Measurements from ENCODE around the gene SNX5. TPM values are rescaled to one million over a fixed set of nuclear protein-coding genes. Genes with fewer than 3 reads are reported as not detected.
"Not testable (repeated sequence)": the region's sequence is repeated elsewhere in the genome, so short reads cannot be mapped to it uniquely, and the experiment has no call there.

SNX5 gene
- total RNA-seq, 1 donor from 2014 or later, result 238 TPM

- peaks cover 63% of the 10 kb centered on the region for H3K36me3 Mint-ChIP-seq (ENCODE audit: low read depth)
- DNase-seq (ENCODE audit: low spot score), result no peak
- intact Hi-C loops (cut with micrococcal nuclease), result loop anchor here (10.0 kb wide), 1 partner anchor 429 kb away; the partner anchor contains the start of gene BFSP1
Observed at GRCh38 chr20:17963114-17963897, 5.3 kb downstream of the SNX5 start.

GRCh38 chr20:17961587-17961940, 7.0 kb downstream of the SNX5 start:
- no peaks in the 10 kb centered on the region for H3K27me3 Mint-ChIP-seq (ENCODE audit: insufficient read depth)
- no peaks in the 10 kb centered on the region for H3K9me3 Mint-ChIP-seq
- H3K27ac Mint-ChIP-seq, result peak overlapping the region; percentile 89
- H3K4me3 Mint-ChIP-seq, result peak overlapping the region; percentile 51
- H3K36me3 Mint-ChIP-seq (ENCODE audit: low read depth), result peaks cover 55% of the 10 kb centered on the region
- peaks cover 77% of the 10 kb centered on the region for H3K4me1 Mint-ChIP-seq (ENCODE audit: low read depth)
- intact Hi-C loops (cut with micrococcal nuclease), result loop anchor here (1.0 to 10.0 kb wide), 2 partner anchors 8 to 427 kb away; partner anchors contain the start of genes BFSP1 and MGME1
- no peak for DNase-seq (ENCODE audit: low spot score)

More at GRCh38 chr20:17963114-17963897, 5.3 kb downstream of the SNX5 start:
- Mint-ChIP-seq H3K27ac (peak overlapping the region; percentile 90), H3K9me3 (no peaks in the 10 kb centered on the region), H3K27me3 (ENCODE audit: insufficient read depth) (no peaks in the 10 kb centered on the region), H3K4me3 (peak overlapping the region; percentile 99), H3K4me1 (ENCODE audit: low read depth) (peaks cover 69% of the 10 kb centered on the region)

- no peaks in the 10 kb centered on the region for H3K9me3 Mint-ChIP-seq
- H3K27ac Mint-ChIP-seq, result peak overlapping the region; percentile 89
- intact Hi-C loops (cut with micrococcal nuclease), result loop anchor here (1.0 to 10.0 kb wide), 2 partner anchors 8 to 426 kb away; partner anchors contain the start of genes BFSP1 and MGME1
- peaks cover 80% of the 10 kb centered on the region for H3K4me1 Mint-ChIP-seq (ENCODE audit: low read depth)
- H3K36me3 Mint-ChIP-seq (ENCODE audit: low read depth), result peaks cover 52% of the 10 kb centered on the region
- H3K4me3 Mint-ChIP-seq, result peak overlapping the region; percentile 51
- H3K27me3 Mint-ChIP-seq (ENCODE audit: insufficient read depth), result no peaks in the 10 kb centered on the region
- DNase-seq (ENCODE audit: low spot score), result no peak
Observed at GRCh38 chr20:17960927-17961586, 7.5 kb downstream of the SNX5 start.

GRCh38 chr20:17960400-17960885, 8.2 kb downstream of the SNX5 start:
- DNase-seq (ENCODE audit: low spot score), result not testable (repeated sequence)
- intact Hi-C loops (cut with micrococcal nuclease), result loop anchor here (10.0 kb wide), 1 partner anchor 426 kb away; the partner anchor contains the start of gene BFSP1

DNA sequence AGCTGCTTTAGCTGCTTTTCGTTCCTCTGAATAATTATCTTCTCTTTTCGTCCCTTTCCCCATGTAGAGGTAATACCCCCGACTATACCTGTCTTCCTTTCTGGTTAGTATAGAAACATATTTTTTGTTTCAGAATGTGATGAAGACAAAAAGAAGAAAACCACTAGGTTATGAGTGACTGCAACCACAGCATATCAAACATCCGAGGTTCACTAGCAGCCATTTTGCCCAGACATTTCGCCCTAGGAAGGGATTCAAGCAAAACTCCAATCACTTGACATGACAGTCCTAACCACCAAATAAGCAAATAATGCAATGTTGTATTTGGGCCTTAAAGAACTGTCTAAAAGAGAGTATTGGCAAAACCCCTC, 9.4 kb downstream of the SNX5 start:
- no peaks in the 10 kb centered on the region for H3K9me3 Mint-ChIP-seq
- no peaks in the 10 kb centered on the region for H3K27me3 Mint-ChIP-seq (ENCODE audit: insufficient read depth)
- peaks cover 57% of the 10 kb centered on the region for H3K36me3 Mint-ChIP-seq (ENCODE audit: low read depth)
- intact Hi-C loops (cut with micrococcal nuclease), result loop anchor here (2.0 kb wide), 1 partner anchor 62 kb away; no protein-coding TSS in a partner anchor
- peak overlapping the region; percentile 45 for H3K4me3 Mint-ChIP-seq
- peak overlapping the region; percentile 72 for H3K27ac Mint-ChIP-seq
- H3K4me1 Mint-ChIP-seq (ENCODE audit: low read depth), result peaks cover 82% of the 10 kb centered on the region
- no peak for DNase-seq (ENCODE audit: low spot score)

More at GRCh38 chr20:17960400-17960885, 8.2 kb downstream of the SNX5 start:
- Mint-ChIP-seq H3K4me1 (ENCODE audit: low read depth) (peaks cover 80% of the 10 kb centered on the region), H3K36me3 (ENCODE audit: low read depth) (peaks cover 53% of the 10 kb centered on the region), H3K27ac (peak overlapping the region; percentile 21), H3K4me3 (peak overlapping the region; percentile 45)
- not testable (repeated sequence) for H3K9me3 Mint-ChIP-seq; H3K27me3 Mint-ChIP-seq (ENCODE audit: insufficient read depth)

GRCh38 chr20:17958373-17959256, 10.0 kb downstream of the SNX5 start:
- no peak for DNase-seq (ENCODE audit: low spot score)
- Mint-ChIP-seq H3K27me3 (ENCODE audit: insufficient read depth) (no peaks in the 10 kb centered on the region), H3K36me3 (ENCODE audit: low read depth) (peaks cover 57% of the 10 kb centered on the region), H3K4me1 (ENCODE audit: low read depth) (peaks cover 82% of the 10 kb centered on the region), H3K4me3 (peak overlapping the region; percentile 13), H3K9me3 (no peaks in the 10 kb centered on the region), H3K27ac (peak overlapping the region; percentile 1)
- intact Hi-C loops (cut with micrococcal nuclease), result loop anchor here (2.0 kb wide), 1 partner anchor 62 kb away; no protein-coding TSS in a partner anchor

- Mint-ChIP-seq H3K27me3 (ENCODE audit: insufficient read depth) (no peaks in the 10 kb centered on the region), H3K9me3 (no peaks in the 10 kb centered on the region), H3K36me3 (ENCODE audit: low read depth) (peaks cover 59% of the 10 kb centered on the region), H3K27ac (peak overlapping the region; percentile 82), H3K4me3 (peak overlapping the region; percentile 26), H3K4me1 (ENCODE audit: low read depth) (peaks cover 82% of the 10 kb centered on the region)
- DNase-seq (ENCODE audit: low spot score), result no peak
- intact Hi-C loops (cut with micrococcal nuclease), result loop anchor here (2.0 kb wide), 1 partner anchor 61 kb away; no protein-coding TSS in a partner anchor
Observed at GRCh38 chr20:17957505-17958363, 10.9 kb downstream of the SNX5 start.

DNA sequence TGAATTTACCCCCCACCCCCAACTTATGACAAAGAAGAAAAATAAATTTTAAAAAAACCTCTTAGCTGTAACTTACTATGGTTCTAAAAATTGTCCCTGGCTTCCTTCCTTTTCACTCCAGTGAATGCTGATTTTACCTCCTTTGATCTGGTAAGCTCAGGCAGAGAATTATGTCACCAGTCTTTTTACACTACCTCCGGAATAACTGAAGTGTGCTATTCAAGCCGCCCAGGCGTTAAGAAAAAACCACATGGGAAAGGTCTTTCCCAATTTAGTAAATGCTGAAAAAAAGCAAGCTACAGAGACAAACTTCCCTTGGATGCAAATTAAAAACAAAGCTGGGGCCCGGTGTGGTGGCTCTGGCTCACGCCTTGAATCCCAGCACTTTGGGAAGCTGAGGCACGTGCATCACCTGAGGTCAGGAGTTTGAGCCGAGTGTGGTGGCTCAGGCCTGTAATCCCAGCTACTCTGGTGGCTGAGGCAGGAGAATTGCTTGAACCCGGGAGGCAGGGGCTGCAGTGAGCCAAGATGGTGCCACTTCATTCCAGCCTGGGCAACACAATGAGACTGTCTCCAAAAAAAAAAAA, 12.4 kb downstream of the SNX5 start:
- Mint-ChIP-seq H3K4me1 (ENCODE audit: low read depth) (peaks cover 70% of the 10 kb centered on the region), H3K36me3 (ENCODE audit: low read depth) (peaks cover 63% of the 10 kb centered on the region), H3K4me3 (peak overlapping the region; percentile 49), H3K27me3 (ENCODE audit: insufficient read depth) (no peaks in the 10 kb centered on the region), H3K9me3 (no peaks in the 10 kb centered on the region), H3K27ac (peak overlapping the region; percentile 94)
- intact Hi-C loops (cut with micrococcal nuclease), result no loop called here
- no peak for DNase-seq (ENCODE audit: low spot score)

- Mint-ChIP-seq H3K9me3 (no peaks in the 10 kb centered on the region), H3K36me3 (ENCODE audit: low read depth) (peaks cover 69% of the 10 kb centered on the region), H3K27me3 (ENCODE audit: insufficient read depth) (no peaks in the 10 kb centered on the region), H3K4me1 (ENCODE audit: low read depth) (peaks cover 64% of the 10 kb centered on the region), H3K4me3 (peak overlapping the region; percentile 58), H3K27ac (peak overlapping the region; percentile 94)
- DNase-seq (ENCODE audit: low spot score), result no peak
- intact Hi-C loops (cut with micrococcal nuclease), result loop anchor here (1.0 kb wide), 2 partner anchors 14 to 37 kb away; partner anchors contain the start of gene MGME1
Observed at GRCh38 chr20:17955302-17955701, 13.3 kb downstream of the SNX5 start.

DNA sequence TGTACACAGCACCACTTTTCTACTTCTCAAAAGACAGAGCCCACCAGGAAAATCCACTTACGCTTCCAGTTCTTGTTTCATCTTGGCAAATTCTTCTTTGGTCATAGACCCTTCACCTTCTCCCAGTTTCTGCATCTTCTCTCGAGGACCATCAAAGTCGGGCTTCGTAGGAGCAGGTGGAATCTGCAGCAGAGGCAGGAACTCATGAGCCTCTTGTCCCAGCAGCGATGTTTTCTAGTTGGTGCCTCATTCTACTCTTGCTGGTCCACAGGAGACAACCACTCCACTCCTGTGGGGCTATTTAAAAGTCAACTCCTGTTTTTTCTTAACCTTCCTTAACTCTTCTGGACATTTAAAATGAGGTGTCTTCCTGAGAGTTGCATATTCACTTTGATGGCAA, 14.7 kb downstream of the SNX5 start:
- Mint-ChIP-seq H3K4me1 (ENCODE audit: low read depth) (peaks cover 59% of the 10 kb centered on the region), H3K27ac (peak overlapping the region; percentile 52), H3K9me3 (no peaks in the 10 kb centered on the region), H3K27me3 (ENCODE audit: insufficient read depth) (no peaks in the 10 kb centered on the region), H3K4me3 (no peak overlapping the region), H3K36me3 (ENCODE audit: low read depth) (peaks cover 77% of the 10 kb centered on the region)
- intact Hi-C loops (cut with micrococcal nuclease), result no loop called here
- no peak for DNase-seq (ENCODE audit: low spot score)
